Cerebellar cortex (tissue), 1 donor: ENCODE results near the gene UBTF.
A peak's percentile ranks its signal among the peaks of the same experiment; 100 is the strongest.

Source experiments
- DNase-seq: peaks from one replicate; pipeline ENCODE4 v3.0.0-alpha.2; 2015; ENCODE audit warnings: low spot score

UBTF gene

DNA sequence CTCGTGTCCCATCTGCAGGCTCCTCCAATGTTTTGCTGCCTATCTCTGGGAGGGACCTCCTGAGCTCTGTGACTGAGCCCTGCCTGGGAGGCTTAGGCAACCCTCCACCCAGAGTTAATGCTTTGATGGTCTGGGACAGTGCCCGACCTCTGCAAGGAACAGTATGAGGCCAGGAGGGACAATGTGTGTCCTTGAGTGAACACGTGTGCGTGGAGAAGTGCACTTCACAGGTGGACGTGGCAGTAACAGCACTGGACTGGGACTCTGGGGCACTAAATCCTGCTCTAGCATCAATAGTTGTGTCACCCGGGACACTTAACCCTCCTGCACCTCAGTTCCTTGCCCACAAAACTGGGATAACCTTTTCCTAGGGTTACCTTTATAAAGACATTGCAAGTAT lies 4.6 kb downstream of the UBTF start:
- no peak for DNase-seq

DNA sequence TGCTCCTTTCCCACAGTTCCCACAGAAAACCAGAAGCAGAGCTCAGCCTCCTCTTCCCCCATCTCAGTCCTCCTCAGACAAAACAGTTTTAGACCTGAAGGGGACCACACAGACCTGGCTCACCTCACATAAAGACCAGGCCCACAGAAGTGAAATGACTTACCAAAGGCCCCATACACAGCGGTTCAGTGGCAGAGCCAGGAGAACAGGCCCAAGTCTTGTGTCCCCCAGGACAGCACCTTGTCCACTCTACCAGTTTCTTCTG lies 5.3 kb downstream of the UBTF start:
- DNase-seq = no peak

DNA sequence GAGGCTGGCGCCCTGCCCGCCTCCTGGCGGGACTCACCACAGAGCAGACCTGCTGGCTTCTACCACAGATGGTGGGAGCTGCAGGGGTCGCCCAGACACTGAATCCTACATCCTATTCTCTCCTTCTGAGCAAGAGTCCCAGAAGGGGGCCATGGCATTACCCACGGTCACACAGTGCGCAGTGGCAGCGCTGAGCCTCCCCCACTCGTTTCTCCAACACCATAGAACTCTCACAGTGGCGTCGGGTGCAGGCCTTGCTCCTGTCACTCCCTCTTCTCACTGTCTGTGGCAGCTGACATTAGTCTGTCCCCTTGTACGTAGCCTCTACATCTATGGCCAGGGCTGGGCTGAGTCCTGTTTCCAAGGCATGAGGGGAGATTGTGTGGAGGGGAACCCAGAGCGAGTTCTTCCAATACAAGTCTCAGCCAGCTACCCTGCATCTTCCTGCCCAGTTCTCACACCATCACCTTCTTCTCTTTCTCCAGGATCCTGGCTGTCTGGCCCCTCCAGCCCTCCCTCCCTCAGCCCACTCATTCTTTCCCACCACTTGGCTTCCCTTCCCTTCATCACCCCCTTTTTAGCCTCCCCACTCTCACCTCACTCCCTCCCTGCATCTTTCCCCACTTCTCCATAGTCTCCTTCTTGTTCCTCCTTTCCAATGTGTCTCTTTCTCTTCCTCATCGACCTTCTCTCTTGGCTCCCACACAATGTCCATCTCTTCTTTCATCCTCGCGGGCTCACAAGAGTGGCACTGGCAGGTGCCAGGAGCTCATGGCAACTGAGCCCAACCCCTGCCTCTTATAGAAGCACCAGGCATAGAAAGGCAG lies 5.9 kb downstream of the UBTF start:
- DNase-seq = no peak

DNA sequence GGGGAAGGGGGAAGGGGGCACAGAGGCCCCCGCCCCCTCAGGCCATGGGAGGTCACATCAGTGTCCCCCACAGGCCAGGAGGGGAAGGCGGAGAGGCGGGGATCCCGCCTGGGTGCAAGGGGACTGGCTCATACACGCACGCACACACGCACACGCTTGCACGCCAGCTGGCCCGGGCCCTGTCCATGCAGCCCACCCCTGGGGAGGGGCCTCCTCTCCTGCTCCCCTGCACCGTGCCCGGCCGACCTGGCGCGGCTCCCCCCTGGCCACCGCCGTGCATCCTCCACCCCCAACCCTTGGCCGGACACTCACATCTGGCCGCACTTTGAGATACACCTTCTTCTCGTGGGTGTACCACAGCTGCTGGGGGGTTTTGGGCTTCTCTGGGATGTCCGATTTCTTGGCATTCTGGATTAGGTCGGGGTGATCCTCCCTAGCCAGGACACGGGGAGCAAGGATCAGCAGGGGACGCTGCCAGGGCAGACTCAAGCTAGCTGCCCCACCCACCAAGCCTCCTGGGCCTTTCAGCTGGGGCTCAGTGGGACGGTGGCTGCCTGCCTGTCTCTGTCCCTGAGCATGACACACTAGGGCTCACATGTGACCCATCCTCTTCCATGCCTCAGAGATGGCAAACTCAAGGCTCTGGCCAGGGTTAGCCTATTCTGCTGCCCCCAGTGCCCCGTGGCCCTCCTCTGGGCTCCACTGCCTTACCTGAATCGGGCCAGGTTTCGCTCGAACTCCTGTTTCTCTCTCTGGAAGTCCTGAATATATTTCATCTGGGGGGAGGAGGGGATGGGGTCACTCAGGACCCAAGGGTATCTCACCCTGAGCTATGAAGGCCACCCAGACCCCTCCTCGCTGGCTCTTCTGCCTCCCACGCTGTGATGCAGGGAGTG lies 6.7 kb downstream of the UBTF start:
- DNase-seq = no peak

DNA sequence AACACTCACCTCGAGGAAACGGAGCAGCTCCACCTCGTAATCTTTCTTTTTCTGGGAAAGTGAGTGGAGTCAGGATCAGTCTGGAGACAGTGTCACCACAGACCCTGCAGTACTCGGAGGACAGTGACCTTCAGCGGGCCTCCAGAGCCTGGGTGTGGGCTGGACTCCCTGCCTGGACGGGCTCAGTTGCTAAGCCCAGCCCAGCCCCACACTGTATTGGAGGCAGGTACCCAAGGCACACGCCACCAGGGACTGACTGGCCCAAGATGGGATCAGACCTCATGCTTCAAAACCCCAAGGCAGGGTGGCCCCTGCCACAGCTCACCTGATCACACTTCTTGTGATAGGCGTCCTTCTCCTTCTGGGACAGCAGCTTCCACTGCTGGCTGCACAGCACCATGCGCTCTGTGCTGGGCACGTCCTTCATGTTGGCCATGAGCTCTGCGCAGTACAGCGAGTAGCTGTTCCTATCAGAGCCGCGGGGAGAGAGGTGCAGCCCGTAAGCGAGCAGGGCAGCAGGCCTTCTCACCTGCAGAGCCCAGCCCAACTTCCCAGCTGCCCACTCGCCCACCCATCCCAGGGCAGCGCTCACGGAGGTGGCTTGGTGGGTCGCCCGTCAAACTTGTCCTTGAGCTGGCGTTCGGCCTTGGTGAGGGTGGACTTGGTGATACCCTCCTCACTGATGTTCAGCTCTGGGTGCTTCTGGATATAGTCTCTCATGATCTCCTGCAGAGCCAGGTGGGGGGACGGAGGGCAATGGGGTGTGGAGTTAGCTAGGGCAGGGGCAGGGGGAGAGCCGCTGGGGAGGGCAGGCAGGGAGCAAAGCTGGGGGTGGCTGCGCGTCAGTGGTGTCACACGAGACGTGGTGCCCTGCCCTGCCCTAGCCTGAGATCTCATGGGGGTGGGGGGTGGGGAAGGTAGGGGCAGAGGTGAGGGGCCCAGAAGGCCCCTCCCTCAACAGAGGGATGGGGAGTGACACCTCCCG lies 7.9 kb downstream of the UBTF start:
- no peak for DNase-seq

DNA sequence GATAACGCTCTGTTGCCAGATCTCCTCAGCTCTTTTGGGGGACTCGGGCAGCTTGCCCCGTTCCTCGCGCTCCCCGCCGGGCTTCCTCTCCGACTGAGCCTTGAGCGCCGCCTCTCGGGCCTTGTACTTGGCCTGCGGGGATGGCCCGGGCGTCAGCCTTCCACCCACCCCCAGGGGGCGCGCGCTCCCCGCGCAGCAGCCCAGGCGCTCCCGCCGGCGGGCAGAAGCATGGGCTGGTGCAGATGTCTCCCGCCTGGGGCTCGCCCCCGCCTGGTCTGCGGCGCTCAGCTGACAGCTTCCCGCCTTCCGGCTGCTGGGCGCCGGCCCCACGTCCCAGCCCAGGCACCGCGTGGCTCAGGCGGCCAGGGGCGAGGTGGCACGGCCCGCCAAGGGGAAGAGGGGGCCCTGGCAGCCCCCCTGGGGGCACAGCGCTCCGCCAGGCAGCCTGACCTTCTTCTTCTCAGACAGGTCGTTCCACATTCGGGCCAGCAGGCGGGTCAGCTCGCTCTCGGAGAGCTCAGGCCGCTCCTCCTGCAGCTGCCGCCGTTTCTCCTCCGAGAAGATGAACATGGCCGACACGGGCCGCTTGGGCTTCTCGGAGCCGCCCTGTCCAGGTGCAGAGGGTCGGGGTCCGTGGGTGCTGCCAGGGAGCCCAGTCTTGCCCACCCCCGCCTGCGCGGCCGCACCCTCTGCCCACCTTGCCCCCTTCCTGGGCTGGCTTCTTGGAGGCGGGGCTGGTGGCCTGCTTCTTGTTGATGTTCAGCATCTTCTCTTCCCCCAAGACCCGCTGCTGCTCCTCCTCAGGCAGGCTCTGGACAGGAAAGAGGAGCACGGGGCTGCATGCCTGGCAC lies 8.9 kb downstream of the UBTF start:
- DNase-seq = peak; percentile 80

DNA sequence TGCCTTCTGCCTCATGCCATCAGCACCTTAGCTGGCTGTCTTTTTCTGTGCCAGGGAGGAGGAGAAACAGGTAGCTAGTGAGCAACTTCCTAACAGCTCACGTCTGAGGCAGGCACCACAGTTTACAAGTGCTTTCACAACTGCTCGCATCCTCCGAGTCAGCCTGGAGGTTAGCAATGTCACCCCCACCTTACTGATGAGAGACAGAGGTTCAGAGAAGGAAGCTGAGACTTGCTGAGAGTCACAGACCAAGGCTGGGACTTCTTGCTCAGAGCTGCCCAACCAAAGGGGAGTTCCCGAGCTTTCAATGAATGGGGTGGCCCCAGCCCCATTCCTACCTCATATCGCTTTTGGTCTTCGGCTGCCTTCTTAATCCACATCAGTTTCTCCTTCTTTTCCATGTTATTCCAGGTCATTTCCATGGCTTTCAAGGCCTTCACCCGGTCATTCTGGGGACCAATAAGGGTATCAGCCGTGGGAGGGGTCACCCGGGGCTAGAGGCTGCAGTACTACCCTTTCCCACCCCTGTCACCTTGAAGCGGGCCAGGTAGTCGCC lies 9.6 kb downstream of the UBTF start:
- DNase-seq = no peak

DNA sequence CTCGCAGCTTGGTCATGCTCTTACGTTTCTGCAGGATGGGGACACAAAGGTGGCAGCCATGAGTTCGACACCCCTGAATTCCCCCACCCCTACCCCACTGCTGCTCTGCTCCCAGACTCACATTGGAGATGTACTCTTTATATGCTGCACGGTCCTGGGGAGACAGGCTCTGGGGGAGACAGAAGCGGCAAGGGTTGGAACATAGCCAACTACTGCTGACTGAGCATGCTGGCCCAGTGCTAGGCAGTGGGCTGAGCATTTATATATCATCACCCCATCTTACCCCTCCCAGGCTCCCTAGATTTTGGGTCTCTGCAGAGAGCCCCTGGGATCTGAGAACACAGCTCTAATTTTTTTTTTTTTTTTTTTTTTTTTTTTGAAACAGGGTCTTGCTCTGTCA lies 11.7 kb downstream of the UBTF start:
- DNase-seq = no peak

DNA sequence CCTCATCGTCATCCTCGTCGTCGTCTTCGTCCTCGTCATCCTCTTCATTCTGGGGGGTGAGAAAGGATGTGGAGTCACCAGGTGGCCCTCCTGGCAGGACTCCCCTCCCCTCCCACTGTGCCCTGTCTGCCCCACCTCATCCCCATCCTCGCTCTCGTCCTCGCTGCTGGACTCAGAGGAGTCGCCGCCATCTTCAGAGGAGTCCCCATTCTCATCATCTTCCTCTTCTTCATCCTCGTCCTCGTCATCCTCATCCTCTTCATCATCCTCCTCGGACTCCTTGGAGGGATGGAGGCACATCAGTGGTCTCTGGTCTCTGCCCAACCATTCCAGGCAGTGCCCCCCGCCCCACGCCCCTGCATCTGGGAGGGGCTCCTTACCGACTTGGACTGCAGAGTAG lies 12.2 kb downstream of the UBTF start:
- DNase-seq = no peak

DNA sequence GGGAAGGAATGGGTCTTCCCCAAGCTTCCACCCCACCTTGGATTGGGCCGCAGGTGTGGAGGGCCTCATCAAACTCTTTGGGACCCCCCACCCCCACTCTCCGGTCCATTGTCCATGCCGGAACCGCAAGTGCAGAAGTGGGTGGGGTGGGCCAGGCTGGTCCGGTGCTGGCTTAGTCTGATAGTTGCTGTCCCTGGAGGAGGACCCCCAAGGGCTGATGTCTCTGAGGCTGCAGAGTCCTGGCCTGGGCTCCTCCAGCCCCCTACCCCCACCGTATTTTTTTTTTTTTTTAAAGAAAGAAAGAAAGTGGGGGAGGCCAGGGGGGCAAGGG lies 12.7 kb downstream of the UBTF start:
- DNase-seq = no peak

DNA sequence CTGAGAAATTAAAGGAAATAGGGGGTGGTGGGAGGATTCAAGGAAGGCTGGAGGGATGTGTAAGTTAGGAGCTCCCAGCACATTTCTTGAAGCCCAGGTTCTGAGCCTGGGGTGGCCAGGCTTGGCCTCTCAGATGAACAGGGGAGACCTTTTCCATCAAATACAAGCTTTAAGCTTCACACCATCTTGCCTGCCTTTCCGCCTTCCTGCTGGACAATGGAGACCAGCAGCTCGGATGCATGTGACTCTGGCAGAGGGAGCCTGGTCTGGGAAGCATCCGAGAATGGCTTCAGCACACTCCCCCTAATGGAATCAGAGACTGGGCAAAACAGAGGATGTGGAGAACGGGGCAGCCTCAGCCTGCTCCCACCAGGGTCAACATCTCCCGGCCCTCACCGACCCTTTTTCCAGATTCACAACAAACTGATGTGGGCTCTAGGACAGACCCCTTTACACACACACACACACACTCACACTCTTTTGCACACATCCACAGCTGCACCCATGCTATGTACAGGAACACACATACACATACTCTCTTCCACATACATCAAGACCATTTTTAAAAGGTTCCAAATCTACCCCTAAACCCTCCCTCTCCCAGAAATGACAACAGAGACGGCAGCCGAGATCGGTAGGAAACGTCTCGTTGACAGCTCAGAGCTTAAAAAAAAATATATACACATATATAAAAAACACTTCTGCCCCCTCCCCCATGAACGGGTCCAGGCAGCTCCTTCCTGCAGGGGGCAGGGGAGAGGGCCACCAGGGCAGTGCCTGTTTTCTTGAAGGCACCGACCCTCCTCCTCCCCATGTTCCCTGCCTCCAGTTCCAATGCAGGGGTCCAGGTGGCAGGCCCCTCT lies 13.3 kb downstream of the UBTF start:
- no peak for DNase-seq

DNA sequence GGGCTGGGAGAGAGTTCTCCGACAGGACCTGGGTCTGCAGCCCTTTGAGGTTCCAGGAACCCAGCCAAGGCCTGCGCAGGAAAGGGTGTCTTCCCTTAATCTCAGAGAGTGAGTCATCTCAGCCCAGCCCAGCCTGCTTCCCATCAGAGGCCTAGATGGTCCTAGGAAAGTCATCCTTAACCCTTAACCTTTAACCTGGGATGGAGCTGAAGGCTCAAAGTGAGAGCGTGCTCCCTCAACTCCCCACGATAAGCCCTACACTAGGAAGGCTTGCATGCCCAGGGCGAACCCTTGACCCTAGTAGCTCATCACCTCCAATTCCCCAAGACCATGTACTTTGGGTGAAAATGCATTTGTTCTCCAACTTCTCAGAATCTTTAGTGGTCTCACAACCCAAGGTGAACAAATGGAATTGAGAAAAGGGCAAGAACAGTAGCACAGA lies 15.0 kb downstream of the UBTF start:
- no peak for DNase-seq

DNA sequence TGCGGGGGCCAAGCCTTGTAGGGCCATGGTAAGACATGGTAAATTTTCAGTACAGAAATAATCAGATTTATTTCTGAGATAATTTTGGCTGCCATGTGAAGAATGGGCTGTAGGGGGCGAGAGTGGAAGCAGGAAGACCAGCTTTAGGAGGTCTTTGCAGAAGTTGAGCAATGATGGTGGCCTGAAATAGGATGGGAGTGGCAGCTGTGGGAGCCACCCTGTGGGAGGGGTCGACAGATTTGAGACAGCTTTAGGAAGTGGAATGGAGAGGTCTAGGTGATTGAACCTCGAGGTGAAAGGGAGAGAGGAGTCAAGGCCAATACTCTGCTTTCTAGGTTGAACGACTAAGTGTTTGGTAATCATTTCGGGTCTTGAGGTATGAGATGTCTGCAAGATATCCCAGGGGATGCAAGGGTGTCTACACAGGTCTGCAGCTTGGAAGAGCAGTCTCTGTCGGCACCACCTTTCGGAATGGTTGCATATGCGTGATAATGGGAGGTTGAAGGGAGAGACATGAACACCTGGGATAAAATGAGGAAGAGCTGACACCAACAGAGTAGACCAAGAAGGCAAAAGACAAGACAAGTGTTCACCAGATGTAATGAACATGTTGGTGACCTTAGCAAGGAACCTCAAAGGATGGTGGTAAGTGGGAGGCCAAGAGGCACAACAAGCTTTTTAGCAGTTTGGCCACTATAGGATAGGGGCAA lies 15.6 kb downstream of the UBTF start:
- peak; percentile 76 for DNase-seq

DNA sequence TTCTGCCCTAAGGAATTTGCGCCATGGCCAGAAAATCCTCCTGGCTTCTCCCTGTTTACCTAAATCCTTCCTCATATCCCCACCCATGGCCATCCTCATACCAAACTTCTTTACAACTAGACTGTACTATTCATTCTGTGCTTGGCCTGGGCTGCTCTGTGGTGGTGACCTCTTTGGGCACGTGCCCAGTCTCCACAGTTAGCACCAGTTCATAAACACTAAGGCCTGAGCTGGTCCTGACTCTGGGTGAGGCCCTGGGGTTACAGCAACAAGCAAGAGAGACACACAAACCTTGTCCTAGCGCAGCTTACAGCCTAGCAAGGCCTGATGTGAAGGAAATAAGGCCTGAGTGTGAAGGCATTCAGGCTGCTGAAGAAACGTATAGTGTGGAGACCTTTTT lies 16.7 kb downstream of the UBTF start:
- no peak for DNase-seq

DNA sequence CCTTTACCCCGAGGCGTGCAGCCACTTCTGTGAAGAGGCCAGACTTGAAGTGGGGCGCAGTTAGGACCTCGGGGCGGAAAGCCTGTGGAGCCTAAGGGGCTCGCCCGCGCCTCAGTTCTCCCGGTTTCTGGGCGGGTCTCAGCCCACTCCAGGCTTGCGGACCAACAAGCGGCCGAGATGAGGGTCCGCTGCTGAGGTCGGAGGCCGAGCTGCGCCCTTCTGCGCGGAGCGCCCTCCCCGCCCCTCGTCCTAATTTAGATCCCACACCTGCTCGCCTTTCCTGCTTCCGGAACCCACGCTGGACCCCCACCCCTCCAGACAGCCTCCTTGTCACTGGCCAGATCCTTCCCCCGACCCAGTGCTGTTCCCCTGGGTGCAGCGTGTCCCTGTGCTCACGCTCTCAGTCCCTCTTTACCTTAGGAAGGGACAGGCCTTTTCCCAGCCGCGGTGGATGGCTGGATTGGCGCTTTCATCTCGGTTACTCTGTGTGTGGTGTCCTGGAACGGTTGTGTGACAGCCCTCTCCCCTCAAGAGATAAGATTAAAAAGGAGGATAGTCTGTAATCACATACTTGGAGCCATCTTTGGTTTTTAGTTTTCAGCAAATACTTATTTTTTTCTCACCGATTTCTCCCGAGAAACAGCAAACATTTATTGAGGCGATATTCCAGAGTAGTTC lies 18.9 kb downstream of the UBTF start:
- DNase-seq = no peak

DNA sequence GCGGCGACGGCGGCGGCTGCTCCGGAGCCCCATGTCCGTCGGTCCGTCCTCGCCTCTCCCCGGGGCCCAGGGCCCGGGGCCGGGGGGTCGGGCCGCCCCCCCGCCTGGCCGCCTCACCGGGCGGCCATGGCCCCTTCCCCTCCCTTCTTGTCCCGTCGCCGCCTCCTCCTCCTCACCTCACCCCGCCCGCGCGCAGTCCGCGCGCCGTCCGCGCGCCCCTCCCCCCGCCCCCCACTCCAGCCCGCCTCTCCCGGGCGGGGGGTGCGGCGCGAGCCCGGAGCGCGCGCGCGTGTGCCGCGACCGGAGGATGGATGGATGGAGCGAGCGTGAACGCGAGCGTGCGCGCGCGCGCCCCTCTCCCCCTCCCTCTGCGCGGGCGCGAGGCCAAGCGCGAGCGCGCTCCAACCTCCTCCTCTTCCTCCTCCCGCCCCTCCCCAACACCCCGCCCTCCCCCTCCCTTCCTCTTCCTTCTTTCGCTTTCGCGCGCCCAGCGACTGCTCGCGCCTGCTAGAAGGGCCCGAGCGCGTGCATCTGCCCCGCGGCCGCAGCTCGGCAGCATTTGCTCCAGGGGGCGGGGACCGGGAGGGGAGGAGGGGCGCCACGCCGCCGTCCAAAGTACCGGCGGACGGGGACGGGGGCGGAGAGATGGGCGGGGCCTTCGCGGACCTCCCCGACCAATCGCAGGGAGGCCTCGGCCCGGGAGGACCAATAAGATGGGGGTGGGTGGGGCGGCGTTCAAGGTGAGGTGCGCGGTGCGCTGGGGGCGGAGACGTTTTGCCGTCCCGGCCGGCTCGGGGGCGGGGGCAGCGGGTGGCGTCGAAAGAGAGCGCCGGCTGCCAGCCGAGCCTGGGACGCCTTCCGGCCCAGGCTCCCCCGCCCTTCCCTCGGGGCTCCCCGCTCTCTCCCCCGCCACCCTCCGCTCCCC lies 19.7 kb downstream of the UBTF start, which contains the start of gene ATXN7L3:
ATXN7L3 (minus strand) TSS at position 332 of the 925 bp plus-strand sequence. CDS start 1,814 bp downstream, outside the sequence.
- peak; percentile 96 for DNase-seq

DNA sequence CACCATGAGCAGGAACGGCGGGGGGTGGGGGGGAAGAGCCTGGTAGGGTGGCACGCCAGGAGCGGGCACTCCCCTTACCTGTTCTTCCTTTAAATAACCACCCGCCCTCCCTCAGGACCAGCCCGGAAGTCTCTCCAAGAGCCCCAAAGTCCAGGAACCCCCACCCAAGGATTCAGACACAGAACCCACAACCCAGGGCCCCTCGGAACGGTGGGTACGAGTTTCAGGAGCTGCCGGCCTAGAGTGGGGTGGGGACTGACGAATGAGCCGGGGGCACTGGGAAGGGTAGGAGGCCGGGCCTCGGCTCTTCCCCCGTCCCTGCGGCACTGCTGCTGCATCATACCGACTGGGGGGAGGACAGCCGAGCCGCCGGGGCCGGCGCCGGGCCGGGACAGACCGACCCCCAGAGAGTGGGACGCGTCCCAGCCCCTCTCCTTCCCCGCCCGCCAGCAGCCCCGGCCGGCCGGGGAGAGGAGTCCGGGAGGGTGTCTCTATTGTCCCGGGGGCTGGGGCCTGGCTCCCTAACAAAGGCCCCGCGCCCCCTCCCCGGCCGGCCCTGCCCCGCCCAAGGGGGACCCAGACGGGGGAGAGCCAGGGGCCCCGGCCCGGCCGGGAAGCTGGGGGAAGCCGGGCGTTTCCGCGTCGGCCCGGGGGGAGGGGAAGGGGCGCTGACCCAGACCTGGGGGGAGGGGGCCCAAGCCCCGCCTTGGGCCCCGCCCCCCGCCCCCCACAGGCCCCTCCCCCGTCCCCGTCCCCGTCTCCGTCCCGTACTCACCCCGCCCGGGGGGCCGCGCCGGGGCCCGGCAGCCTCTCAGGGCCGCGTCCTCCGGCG lies 20.5 kb downstream of the UBTF start:
- DNase-seq = no peak
